GM19025 (cell line): ENCODE data around the gene LSR.
"Not testable (repeated sequence)": the region's sequence is repeated elsewhere in the genome, so short reads cannot be mapped to it uniquely, and the experiment has no call there.

Experiments used
- ATAC-seq: cut with Tn5 transposase; IDR thresholded peaks from one replicate; pipeline ENCODE4 v1.9.1; 2021; ENCODE audit warnings: mild to moderate bottlenecking, low read depth, moderate library complexity; ENCODE audit not compliant: unreplicated experiment

Gene LSR

DNA sequence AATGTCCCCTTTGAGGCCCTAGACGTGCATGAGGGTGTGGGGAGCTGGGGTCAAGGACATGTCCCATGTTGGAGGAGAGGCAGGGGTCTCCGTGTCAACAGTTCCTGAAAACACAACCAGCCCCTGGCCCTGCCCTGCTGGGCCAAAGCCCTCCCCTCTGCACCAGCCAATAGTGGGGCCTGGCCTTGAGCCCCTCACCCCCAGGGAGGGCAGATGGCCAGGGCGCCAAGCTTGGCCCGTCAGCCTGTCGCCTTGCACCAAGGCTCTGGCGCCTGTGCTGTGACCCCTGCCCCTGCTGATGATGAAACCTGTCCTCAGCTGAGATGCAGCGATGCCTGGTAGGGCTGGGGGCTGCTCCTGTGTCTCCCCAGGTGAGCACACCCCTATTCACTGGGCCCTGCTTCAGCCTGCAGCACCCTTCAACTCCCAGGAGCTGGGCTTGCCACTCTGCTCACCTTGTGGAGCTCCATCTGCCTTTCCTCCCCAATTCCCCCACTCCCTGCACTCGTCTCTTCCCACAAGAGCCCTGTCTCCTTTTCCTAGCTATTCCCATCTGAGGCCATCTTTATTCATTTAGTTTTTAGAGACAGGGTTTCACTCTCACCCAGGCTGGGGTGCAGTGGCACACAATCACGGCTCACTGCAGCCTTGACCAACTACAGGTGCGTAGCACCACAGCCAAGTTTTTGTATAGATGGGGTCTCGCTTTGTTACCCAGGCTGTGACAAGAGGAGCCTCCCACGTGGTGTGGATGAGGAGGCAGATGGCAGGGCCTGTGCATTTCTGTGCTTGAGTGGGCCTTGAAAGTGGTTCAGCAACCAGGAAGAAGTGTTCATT lies 31.4 kb downstream of the LSR start:
- no peak for ATAC-seq

DNA sequence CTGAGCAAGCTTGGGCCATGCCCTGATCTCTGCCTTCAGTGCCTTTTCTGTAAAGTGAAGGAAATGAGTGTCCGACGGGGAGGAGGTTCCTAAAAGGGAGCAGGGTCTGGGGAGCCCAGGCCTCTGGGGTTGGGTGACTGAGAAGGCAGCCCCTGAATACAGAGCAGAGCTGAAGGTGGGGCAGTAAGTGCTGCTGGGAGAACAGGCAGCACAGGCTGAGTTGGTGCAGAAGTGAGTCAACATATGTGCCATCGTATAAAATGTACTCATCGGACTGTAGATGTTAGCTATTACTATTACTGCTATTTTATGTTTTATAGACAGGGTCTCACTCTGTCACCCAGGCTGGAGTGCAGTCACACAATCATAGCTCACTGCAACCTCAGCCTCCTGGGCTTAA lies 32.5 kb downstream of the LSR start:
- ATAC-seq, result no peak

- no peak for ATAC-seq
Measured at GRCh38 chr19:35284153-35285094, 35.6 kb downstream of the LSR start.

- ATAC-seq, result no peak
Measured at GRCh38 chr19:35285095-35285449, 36.3 kb downstream of the LSR start.

DNA sequence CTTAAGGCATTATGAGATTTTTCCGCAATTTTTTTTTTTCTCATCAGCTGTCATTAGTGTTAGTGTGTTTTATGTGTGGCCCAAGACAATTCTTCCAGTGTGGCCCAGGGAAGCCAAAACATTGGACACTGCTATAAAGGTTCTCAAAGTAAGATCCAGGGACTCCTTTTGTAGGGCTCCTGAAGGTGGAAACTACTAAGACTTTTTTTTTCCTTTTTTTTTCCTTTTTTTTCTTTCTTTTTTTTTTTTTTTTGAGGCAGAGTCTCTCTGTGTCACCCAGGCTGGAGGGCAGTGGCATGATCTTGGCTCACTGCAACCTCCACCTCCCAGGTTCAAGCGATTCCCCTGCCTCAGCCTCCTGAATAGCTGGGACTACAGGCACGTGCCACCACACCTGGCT lies 36.7 kb downstream of the LSR start:
- ATAC-seq, result not testable (repeated sequence)

GRCh38 chr19:35286101-35286500 lies 37.3 kb downstream of the LSR start:
- ATAC-seq, result not testable (repeated sequence)

- no peak for ATAC-seq
Measured at GRCh38 chr19:35287713-35288112, 38.9 kb downstream of the LSR start.

DNA sequence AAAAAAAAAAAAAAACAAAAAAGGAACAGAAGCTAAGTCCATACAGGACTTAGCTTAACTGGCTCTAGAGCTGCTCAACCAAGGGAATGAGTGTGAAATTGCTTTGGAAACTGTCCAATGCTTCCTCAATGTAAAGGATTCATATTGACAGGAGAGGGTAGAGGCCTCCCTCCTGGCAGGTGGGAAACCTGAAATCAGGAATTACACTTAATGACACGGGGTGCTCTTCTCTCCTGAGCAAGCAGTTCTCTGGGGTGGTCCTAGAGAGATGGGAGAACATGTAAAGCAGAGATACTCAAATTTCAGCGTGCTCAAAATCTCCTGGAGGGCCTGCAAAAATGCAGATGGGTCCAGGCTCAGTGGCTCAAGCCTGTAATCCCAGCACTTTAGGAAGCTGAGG lies 39.5 kb downstream of the LSR start:
- ATAC-seq, result no peak

- ATAC-seq, result no peak
Measured at GRCh38 chr19:35288906-35289305, 40.1 kb downstream of the LSR start.

DNA sequence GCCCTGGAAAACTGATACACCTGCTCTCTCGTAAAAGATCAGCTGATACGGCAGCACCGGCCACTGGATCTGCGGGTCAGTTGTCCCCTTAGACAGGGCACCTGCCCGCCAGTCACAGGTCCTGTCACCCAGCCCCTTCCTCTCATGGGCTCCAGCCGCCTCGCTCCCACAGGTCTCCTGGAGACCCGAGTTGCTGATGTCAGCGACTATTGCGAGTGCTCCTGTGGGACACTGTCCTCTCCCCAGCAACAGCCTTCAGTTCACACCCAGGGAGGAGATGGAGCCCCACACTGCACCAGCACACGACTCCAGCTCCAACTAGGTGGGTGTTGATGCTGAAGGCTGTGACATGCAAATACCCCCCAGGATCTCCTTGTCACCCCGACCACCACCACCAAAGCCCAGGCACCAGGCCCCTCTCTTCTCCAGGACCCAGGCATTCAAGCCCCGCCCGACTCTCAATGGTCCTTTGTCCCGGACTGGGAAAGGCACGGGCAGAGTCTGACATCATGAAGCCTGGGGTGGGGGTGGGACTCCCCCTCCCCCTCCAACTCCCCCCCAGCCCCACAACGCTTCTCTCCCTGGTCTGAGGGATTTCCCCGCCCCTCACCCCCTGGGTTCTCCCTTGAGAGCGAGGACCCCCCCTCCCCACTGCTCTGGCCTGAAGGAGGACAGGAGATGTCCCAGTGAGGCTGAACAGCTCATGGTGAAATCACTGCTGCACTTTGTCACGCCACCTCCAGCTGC lies 41.8 kb downstream of the LSR start:
- no peak for ATAC-seq

GRCh38 chr19:35291259-35291658 lies 42.5 kb downstream of the LSR start:
- ATAC-seq, result no peak

DNA sequence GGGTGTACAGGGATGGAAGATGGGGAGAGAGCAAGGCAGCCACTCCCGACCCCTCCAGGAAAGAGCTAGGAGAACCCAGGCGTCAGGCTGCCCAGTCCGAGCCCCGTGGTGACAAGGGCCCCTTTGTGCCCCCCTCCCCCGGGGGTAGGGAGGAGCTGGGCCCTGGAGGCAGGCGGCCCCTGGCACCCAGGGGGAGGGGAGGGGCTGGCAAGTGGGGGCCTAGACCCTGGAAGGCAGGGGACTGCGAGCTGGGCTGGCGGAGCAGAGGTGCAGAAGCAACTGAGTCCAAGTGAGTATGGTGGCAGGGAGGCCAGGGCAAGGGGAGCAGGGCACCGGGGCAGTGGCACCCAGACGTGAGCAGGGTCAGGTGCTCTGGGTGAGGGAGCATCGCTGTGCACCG lies 43.1 kb downstream of the LSR start, which contains the start of gene MAG:
Gene MAG, plus strand, starts transcription at position 246 of the 400 bp plus-strand sequence. CDS start 3,248 bp downstream, outside the sequence.
- no peak for ATAC-seq

DNA sequence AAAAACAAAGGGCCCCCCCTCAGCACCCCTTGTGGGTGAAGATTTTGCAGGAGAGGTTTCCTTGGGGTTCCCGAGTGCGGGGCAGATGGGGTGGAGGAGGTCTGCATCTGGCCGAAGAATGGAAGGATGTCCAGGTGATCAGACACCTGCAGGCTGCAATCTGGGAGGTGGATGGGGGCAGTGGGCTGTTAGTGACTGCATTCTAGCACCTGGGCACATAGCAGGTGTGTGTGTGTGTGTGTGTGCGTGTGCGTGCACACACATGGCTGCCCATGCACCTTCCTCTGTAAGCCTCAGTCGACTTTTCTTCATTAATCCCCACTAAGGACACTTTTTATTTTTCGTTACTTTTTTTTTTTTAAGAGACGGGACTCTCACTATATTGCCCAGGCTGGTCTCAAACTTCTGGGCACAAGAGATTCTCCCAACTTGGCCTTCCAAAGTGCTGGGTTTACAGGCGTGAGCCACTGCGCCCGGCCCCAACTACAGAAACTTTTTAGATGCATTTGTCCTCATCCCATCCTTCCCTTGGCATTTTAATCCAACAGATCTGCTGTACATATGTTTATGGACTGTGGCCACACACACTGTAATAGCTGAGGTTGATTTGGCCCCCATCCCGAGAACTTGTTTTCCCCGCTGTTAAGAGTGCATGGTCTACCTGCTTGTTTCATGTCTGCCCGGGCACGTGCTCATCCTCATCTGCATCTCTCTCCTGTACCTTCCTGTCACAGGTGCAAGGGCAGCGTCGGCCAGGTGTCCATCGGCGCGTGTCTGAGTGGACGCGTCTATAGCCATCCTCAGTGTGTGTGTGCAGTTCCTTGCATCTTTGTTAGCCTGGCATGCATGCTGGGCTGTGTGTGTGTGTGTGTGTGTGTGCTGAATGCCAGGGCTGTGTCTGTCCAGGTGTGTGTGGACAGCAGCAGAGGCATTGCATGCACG lies 43.9 kb downstream of the LSR start:
- no peak for ATAC-seq

DNA sequence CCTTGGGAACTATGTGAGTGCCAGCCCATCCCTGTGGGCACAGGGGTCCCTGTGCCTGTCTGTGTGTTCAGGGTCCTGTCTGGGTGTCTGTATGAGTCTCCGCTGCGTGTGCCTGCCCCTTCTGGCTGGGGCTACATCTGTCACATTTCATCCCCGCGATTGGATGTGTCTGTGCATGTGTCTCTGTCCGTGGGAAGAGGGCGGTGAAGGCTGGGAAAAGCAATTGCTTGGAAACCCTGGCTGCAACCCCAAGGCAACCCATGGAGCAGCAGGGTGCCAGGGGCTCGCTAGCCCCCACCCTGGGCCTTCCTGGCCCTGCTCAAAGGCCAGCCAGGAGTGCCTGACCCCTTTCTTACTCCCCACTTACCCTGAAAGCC lies 44.5 kb downstream of the LSR start:
- no peak for ATAC-seq

- no peak for ATAC-seq
Measured at GRCh38 chr19:35293808-35294207, 45.0 kb downstream of the LSR start.

GRCh38 chr19:35294328-35294727 lies 45.5 kb downstream of the LSR start:
- ATAC-seq, result no peak

- ATAC-seq, result no peak
Measured at GRCh38 chr19:35294859-35295791, 46.3 kb downstream of the LSR start.

GRCh38 chr19:35295792-35296462 lies 47.1 kb downstream of the LSR start:
- no peak for ATAC-seq
